WTC11 (cell line): Measurements from ENCODE around the gene HSP90AB1. TPM values are rescaled to one million over a fixed set of nuclear protein-coding genes. Genes with fewer than 3 reads are reported as not detected.
A peak's percentile ranks its signal among the peaks of the same experiment; 100 is the strongest.

ENCODE experiments used
- ATAC-seq: fragments of 200-7000 bp; cut with Tn5 transposase; 2 replicates; pipeline ENCODE4 v1.10.0; 2021; ENCODE audit warnings: mild to moderate bottlenecking, moderate library complexity
- CTCF ChIA-PET: fragments of 300-600 bp; sonication (Branson Sonifier 250); formaldehyde crosslinking; loops from one replicate; lab custom pipeline; 2021; ENCODE audit warnings: antibody characterized with exemption; lab: Charles Lee
- POLR2A ChIA-PET: fragments of 350-600 bp; sonication (Branson Sonifier 250); formaldehyde crosslinking; loops from one replicate; lab custom pipeline; 2021; ENCODE audit warnings: antibody characterized with exemption; lab: Charles Lee
- DNase-seq: peaks from one replicate; pipeline ENCODE4 v3.0.0; 2021; ENCODE audit warnings: low spot score
- H3K27ac Mint-ChIP-seq: 2 replicates; pipeline ENCODE4 v1.8.0; 2021; ENCODE audit warnings: mixed read lengths
- H3K27me3 Mint-ChIP-seq: 2 replicates; pipeline ENCODE4 v1.8.0; 2021; ENCODE audit warnings: low read depth, mild to moderate bottlenecking, moderate library complexity, mixed read lengths
- H3K36me3 Mint-ChIP-seq: 2 replicates; pipeline ENCODE4 v1.8.0; 2021; ENCODE audit warnings: mixed read lengths
- H3K4me1 Mint-ChIP-seq: 2 replicates; pipeline ENCODE4 v1.8.0; 2022; ENCODE audit warnings: mixed read lengths
- H3K4me3 Mint-ChIP-seq: 2 replicates; pipeline ENCODE4 v1.8.0; 2021; ENCODE audit warnings: mild to moderate bottlenecking, moderate library complexity, mixed read lengths
- H3K9me3 Mint-ChIP-seq: 2 replicates; pipeline ENCODE4 v1.8.0; 2021; ENCODE audit warnings: mixed read lengths
- AFF4 ChIP-seq: sonication (generic); formaldehyde crosslinking; IDR thresholded peaks from 2 replicates; pipeline ENCODE4 v1.8.1; 2023; ENCODE audit warnings: mild to moderate bottlenecking, missing genetic modification reagents, borderline replicate concordance
- CREM ChIP-seq: sonication (generic); formaldehyde crosslinking; IDR thresholded peaks from 2 replicates; pipeline ENCODE4 v1.8.1; 2022; ENCODE audit warnings: mild to moderate bottlenecking, missing genetic modification reagents, moderate library complexity
- E2F1 ChIP-seq: sonication (generic); formaldehyde crosslinking; IDR thresholded peaks from 2 replicates; pipeline ENCODE4 v1.8.0; 2022; ENCODE audit warnings: mild to moderate bottlenecking, missing genetic modification reagents
- E2F5 ChIP-seq: sonication (generic); formaldehyde crosslinking; IDR thresholded peaks from 2 replicates; pipeline ENCODE4 v1.8.1; 2022; ENCODE audit warnings: mild to moderate bottlenecking, moderate library complexity, missing genetic modification reagents
- ERG ChIP-seq: fragments of 250-450 bp; sonication (Bioruptor Pico); IDR thresholded peaks from 2 replicates; pipeline ENCODE4 v1.8.0; 2021; ENCODE audit warnings: mild to moderate bottlenecking
- FOXP1 ChIP-seq: sonication (generic); formaldehyde crosslinking; IDR thresholded peaks from 2 replicates; pipeline ENCODE4 v1.8.0; 2022; ENCODE audit warnings: missing genetic modification reagents, mild to moderate bottlenecking, moderate library complexity, borderline replicate concordance
- FOXP4 ChIP-seq: sonication (generic); formaldehyde crosslinking; IDR thresholded peaks from 2 replicates; pipeline ENCODE4 v1.8.0; 2022; ENCODE audit warnings: mild to moderate bottlenecking, missing genetic modification reagents
- GABPB1 ChIP-seq: sonication (generic); formaldehyde crosslinking; IDR thresholded peaks from 2 replicates; pipeline ENCODE4 v1.8.1; 2023; ENCODE audit warnings: mild to moderate bottlenecking, missing genetic modification reagents
- GRHL2 ChIP-seq: fragments of 250-450 bp; sonication (Bioruptor Pico); IDR thresholded peaks from 2 replicates; pipeline ENCODE4 v1.8.0; 2022; ENCODE audit warnings: mild to moderate bottlenecking, moderate library complexity; ENCODE audit not compliant: insufficient replicate concordance, severe bottlenecking
- IRF2 ChIP-seq: sonication (generic); formaldehyde crosslinking; IDR thresholded peaks from 2 replicates; pipeline ENCODE4 v1.8.0; 2022; ENCODE audit warnings: low read depth, missing genetic modification reagents, borderline replicate concordance
- MYBL2 ChIP-seq: sonication (generic); formaldehyde crosslinking; IDR thresholded peaks from 2 replicates; pipeline ENCODE4 v1.8.1; 2023; ENCODE audit warnings: mild to moderate bottlenecking, moderate library complexity, missing genetic modification reagents
- NFATC4 ChIP-seq: fragments of 250-450 bp; sonication (Bioruptor Pico); IDR thresholded peaks from 2 replicates; pipeline ENCODE4 v1.9.0; 2021; ENCODE audit warnings: mild to moderate bottlenecking
- NR2C2 ChIP-seq: sonication (generic); formaldehyde crosslinking; IDR thresholded peaks from 2 replicates; pipeline ENCODE4 v1.8.0; 2022; ENCODE audit warnings: mild to moderate bottlenecking, missing genetic modification reagents
- RELA ChIP-seq: sonication (generic); formaldehyde crosslinking; IDR thresholded peaks from 2 replicates; pipeline ENCODE4 v1.8.1; 2022; ENCODE audit warnings: missing genetic modification reagents, mild to moderate bottlenecking, borderline replicate concordance
- TCF7 ChIP-seq: sonication (generic); formaldehyde crosslinking; IDR thresholded peaks from 2 replicates; pipeline ENCODE4 v1.8.0; 2022; ENCODE audit warnings: mild to moderate bottlenecking, low read depth, missing genetic modification reagents, moderate library complexity
- TEAD1 ChIP-seq: sonication (generic); formaldehyde crosslinking; IDR thresholded peaks from 2 replicates; pipeline ENCODE4 v1.8.0; 2022; ENCODE audit warnings: mild to moderate bottlenecking, missing genetic modification reagents
- ZBTB43 ChIP-seq: sonication (generic); formaldehyde crosslinking; IDR thresholded peaks from 2 replicates; pipeline ENCODE4 v1.8.1; 2023; ENCODE audit warnings: mild to moderate bottlenecking, missing genetic modification reagents
- ZNF121 ChIP-seq: sonication (generic); formaldehyde crosslinking; IDR thresholded peaks from 2 replicates; pipeline ENCODE4 v1.8.0; 2023; ENCODE audit warnings: missing genetic modification reagents
- ZNF512 ChIP-seq: sonication (generic); formaldehyde crosslinking; IDR thresholded peaks from 2 replicates; pipeline ENCODE4 v1.8.1; 2022; ENCODE audit warnings: missing genetic modification reagents, borderline replicate concordance
- ZNF671 ChIP-seq: fragments of 250-450 bp; sonication (Bioruptor Pico); IDR thresholded peaks from 2 replicates; pipeline ENCODE4 v1.8.0; 2021; ENCODE audit warnings: mild to moderate bottlenecking
- total RNA-seq: library from RNA; stranded (reverse); gene quantifications from 3 replicates; pipeline ENCODE4 v1.2.3, GENCODE V29; 2021

The HSP90AB1 gene
- total RNA-seq, 1 experiment from 2014 or later, result 2,171 TPM

GRCh38 chr6:44217332-44218143 is 29.4 kb upstream of the HSP90AB1 start (continued):
- TF ChIP-seq AFF4 (CRISPR knock-in tag), result no peak
- peak; percentile 79; the same call in 1 of the 2 replicates for TF ChIP-seq FOXP4 (CRISPR knock-in tag)
- no peak for TF ChIP-seq TCF7
- peak; percentile 82; the same call in 1 of the 2 replicates for TF ChIP-seq ZNF121 (CRISPR knock-in tag)

- H3K36me3 Mint-ChIP-seq, result no peaks in the 10 kb centered on the region
- no peaks in the 10 kb centered on the region for H3K27me3 Mint-ChIP-seq
- peak; percentile 61 for ATAC-seq
- CTCF ChIA-PET, result interaction anchor here (0.6 to 10.7 kb wide), 12 partner anchors 14 to 1808 kb away, joined by 3 to 174 read pairs (median 3); no protein-coding TSS in a partner anchor
- H3K4me3 Mint-ChIP-seq, result peak overlapping the region; percentile 72
- DNase-seq, result peak; percentile 94
- peaks cover 53% of the 10 kb centered on the region for H3K4me1 Mint-ChIP-seq
- peak overlapping the region; percentile 99 for H3K27ac Mint-ChIP-seq
- POLR2A ChIA-PET, result interaction anchor here (0.6 to 2.8 kb wide), 14 partner anchors 11 to 216 kb away, joined by 3 to 21 read pairs (median 4); partner anchors contain the start of gene HSP90AB1
- H3K9me3 Mint-ChIP-seq, result no peaks in the 10 kb centered on the region
- no peak for TF ChIP-seq IRF2
- TF ChIP-seq E2F1, result 0 out of 2 replicates have a peak, but pooled peaks have one; percentile 76
- no peak for TF ChIP-seq ERG (CRISPR knock-in tag)
- no peak for TF ChIP-seq NR2C2 (CRISPR knock-in tag)
- TF ChIP-seq ZBTB43 (CRISPR knock-in tag), result peak; percentile 47; the same call in 1 of the 2 replicates
- TF ChIP-seq MYBL2 (CRISPR knock-in tag), result peak; percentile 68; the same call in 1 of the 2 replicates
- TF ChIP-seq GRHL2 (CRISPR knock-in tag), result no peak
- peak; percentile 67 for TF ChIP-seq FOXP1 (CRISPR knock-in tag)
- no peak for TF ChIP-seq RELA (CRISPR knock-in tag)
- no peak for TF ChIP-seq ZNF512 (CRISPR knock-in tag)
- peak; percentile 76; the same call in 1 of the 2 replicates for TF ChIP-seq E2F5 (CRISPR knock-in tag)
- TF ChIP-seq GABPB1 (CRISPR knock-in tag), result 0 out of 2 replicates have a peak, but pooled peaks have one; percentile 26
- TF ChIP-seq NFATC4 (CRISPR knock-in tag), result no peak
- TF ChIP-seq ZNF671 (CRISPR knock-in tag), result no peak
- peak; percentile 40; the same call in 1 of the 2 replicates for TF ChIP-seq TEAD1 (CRISPR knock-in tag)
- peak; percentile 52; the same call in 1 of the 2 replicates for TF ChIP-seq CREM (CRISPR knock-in tag)
Measured at GRCh38 chr6:44219053-44219814, 27.7 kb upstream of the HSP90AB1 start.
